Stimulated activated CD8-positive, alpha-beta memory T cell treated with anti-CD3 and anti-CD28 coated beads, Interleukin-7, amount 100 ng/mL, for 24 hours (primary cell): ENCODE results near the gene NTM.
A peak's percentile ranks its signal among the peaks of the same experiment; 100 is the strongest.

Source experiments
- DNase-seq: peaks from one replicate; pipeline ENCODE4 v3.0.0-alpha.2; 2020; ENCODE audit warnings: low read depth

Gene NTM

DNA sequence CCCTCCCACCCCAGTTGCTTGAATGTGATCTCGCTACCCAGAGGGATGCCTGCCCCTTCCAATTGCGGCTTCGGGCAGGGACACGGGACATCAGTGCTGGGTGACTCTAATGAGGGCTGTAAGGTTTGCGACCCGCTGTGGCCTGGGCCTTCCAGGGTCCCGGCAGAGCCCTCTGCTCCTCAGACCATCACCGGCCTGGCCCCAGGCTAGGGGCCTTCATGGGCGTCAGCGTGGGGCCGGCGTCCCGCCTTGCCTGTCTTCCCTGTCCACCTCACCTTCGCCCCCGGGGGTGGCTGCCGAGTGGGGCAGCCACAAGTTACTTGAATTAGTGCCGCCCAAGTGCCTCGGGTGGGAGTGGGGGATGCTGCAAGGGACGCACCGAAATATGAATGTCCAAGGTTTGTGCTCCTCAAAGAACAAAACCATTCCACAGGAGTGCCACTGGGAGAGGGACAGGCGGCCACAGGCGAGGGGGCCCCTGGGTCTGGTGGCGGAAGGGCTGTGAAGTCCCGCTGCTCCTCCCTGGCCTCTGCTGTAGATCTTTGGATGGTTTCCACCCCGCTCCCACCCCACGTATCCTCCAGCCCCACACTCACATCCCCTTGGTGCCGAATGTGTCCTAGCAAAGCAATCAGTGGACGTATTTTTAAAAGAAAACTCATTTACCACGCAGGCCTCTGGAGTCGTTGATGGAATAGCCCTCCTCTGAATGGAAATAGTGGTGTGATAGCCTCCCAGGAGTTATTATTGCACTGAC lies 317.1 kb downstream of the NTM start:
- DNase-seq, result no peak

DNA sequence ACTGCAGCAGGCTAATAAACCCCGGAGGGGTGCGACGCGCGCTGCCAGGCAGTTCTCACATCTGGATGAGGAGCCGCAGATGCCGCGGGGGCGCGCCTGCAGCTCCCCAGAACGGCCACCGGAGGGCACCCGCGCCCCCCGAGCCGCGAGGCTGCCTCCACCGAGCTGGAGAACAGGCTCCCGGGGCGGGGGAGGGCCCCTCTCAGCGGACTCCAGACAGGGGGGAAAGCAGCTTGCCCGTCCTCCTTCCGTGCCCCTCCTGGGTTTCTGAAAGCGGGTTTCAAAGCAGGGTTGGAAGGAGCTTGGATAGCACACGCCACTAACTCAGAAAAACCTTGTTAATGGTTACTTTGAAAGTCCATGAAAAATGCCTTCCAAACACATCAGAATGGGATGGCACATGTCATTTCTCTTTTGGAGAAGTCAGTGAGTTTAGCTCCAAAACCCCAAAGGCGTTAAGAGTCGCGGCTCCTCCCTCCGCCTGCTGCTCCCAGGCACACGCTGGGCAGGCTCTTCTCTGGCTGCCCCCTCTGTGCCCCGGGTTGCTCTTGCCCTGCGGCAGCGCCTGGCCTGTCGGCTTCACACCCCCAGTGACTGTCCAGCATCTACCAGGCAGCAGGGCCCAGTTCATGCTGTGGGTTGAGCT lies 317.8 kb downstream of the NTM start:
- DNase-seq, result no peak

- no peak for DNase-seq
Measured at GRCh38 chr11:131689049-131689925, 318.9 kb downstream of the NTM start.

DNA sequence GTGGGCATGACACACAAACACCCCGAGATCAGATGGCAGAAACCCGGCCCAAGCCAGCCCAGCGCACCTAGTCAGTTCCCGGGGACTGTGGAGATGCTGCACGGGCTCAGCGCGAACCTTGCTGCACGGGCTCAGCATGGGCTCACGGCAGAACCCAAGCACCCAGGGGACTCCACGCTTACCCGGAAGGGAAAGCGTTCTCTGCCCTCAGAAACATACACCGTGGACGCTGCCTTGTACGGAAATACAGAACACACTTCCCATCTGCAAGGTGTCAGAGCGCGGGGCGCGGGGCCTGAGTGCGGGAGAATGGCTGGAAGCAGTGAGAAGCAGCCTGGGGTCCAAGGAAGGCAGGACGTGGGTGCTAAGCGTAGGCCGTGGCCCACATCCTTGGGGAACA lies 319.9 kb downstream of the NTM start:
- no peak for DNase-seq

GRCh38 chr11:131690776-131691175 lies 320.4 kb downstream of the NTM start:
- DNase-seq, result no peak

GRCh38 chr11:131691181-131692041 lies 321.0 kb downstream of the NTM start:
- no peak for DNase-seq

DNA sequence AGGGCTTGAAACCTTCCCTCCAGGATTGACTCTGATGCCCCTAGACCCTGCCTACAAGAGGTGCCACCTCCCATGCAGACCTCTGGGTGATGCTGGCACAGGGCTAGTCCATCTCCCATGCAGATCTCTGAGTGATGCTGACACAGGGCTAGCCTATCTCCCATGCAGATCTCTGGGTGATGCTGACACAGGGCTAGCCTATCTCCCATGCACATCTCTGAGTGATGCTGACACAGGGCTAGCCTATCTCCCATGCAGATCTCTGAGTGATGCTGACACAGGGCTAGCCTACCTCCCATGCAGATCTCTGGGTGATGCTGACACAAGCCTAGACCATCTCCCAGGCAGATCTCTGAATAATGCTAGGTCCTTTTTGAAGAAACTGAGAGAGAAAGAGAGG lies 321.7 kb downstream of the NTM start:
- no peak for DNase-seq

- no peak for DNase-seq
Measured at GRCh38 chr11:131692961-131693360, 322.5 kb downstream of the NTM start.

- DNase-seq, result no peak
Measured at GRCh38 chr11:131693756-131694155, 323.3 kb downstream of the NTM start.

DNA sequence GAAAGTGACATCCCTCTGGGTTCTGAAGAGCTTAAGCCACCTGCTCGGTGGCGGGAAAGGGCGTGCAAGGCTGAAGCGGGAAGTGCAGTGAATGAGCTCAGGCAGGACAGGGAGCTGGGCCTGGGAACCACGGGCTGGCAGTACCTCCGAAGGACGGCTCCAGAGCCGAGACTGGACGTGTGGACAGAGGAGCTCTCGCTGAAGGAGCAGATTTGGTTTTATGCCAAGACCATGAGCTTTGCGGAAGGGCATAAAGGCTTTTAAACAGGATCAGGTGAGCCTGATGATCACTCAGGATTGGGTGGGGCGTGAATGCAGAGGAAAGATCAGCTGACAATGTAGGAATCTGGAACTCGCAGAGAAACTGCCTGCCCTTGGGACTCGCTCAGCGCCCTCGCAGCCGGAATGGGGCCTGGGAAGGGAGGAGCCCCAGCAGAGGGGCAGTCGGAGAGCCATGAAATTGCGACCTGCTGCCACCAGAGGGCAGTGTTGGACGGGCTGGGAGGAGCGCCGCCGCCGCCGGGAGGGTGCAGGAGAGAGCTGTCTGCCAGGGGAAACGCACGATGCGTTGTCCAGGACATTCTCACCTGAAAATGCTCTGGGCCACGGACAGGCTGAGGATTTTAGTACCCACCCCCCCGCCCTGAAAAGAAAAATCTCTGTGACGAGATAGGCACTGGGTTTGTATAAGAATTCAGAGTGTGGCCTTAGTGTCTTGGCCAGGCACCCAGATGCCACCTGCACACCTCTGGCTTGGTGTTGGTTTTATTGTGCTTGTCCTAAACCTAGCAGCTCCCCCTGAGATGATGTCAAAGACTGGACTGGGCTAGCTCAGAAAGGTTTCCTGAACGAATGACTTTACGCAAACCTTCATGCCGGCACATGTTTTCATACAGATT lies 324.4 kb downstream of the NTM start:
- DNase-seq, result peak; percentile 25

- no peak for DNase-seq
Measured at GRCh38 chr11:131695889-131696429, 325.5 kb downstream of the NTM start.

DNA sequence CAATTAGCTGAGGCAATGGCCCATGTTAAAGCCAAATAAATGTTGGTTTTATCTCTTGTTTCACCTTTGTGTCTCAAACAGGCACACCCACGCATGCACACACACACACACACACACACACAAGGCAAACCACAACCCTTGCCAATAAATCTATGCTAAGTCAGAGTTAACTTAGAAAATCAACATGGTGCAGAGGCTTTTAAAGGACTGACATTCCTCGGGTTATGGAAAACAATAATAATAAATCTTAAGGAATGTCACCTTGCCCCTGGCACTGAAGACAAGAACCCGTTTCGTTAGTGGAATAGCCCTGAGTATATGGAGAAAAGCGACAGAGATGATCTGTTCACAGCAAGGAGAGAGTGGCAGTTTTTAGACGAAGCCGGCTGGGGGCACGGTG lies 326.3 kb downstream of the NTM start:
- no peak for DNase-seq

- DNase-seq, result no peak
Measured at GRCh38 chr11:131703311-131703710, 332.9 kb downstream of the NTM start.

GRCh38 chr11:131704682-131705081 lies 334.3 kb downstream of the NTM start:
- DNase-seq, result no peak

- no peak for DNase-seq
Measured at GRCh38 chr11:131710511-131710910, 340.1 kb downstream of the NTM start.

- no peak for DNase-seq
Measured at GRCh38 chr11:131712897-131713296, 342.5 kb downstream of the NTM start.

DNA sequence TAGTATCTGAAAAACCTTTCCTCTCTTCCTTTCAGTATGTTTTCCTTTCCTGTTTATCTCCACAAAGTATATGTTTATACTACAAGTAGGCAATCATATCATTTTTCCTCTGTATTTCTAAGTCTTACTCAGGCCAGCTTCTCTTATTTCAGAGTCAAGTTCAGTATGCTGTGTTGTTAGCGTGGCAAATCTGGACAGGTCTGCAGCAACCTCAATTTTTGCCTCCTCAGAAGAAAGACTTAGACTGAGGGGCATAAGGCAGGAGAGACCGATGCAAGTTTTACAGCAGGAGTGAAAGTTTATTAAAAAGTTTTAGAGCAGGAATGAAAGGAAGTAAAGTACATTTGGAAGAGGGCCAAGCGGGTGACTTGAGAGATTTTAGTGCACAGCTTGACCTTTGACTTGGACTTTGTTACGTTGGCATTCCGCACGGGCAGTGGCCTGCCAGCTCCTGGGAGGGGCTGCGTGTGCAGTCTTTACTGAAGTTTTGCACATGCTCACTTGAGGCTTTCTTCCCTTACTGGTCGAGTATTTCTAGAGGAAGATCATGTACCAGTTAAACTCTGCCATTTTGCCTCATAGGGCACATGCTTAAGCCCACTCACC lies 343.2 kb downstream of the NTM start:
- DNase-seq, result no peak

DNA sequence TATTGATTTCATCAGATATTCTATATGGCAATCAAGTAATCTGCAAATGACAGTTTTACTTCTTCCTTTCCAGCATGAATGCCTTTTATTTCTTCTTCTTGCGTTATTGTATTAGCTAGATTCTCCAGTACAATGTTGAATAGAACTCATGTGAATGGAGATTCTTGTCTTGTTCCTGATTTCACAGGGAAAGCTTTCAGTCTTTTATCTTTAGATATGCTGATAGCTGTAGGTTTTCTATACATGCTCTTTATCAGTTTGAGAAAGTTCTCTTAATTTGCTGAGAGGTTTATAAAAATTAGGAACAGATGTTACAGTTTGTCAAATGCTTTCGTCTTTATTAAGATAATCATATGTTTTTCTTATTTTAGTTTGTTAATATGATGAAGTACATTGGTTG lies 347.2 kb downstream of the NTM start:
- no peak for DNase-seq

DNA sequence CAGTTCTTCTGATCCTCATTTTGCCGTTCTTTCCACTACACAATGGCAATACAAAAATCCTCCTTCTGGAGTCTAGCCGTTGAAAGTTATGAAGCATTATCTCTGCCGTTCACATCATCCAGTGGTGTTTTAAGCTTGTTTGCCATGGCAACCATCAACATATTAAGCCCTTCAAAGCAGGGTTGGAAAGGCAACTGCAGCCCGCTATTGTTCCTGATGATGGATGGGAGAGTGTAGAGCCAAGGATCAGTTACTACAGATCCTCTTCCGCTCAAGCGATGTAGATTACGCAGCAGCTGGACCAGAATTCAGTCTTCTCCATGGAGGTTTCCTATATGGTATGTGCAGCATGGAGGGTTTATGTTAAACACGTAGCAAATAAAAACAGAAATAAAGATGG lies 352.7 kb downstream of the NTM start:
- DNase-seq, result no peak

GRCh38 chr11:131724436-131724975 lies 354.1 kb downstream of the NTM start:
- DNase-seq, result no peak
